ENCODE data around the gene AOPEP.

The AOPEP gene

DNA sequence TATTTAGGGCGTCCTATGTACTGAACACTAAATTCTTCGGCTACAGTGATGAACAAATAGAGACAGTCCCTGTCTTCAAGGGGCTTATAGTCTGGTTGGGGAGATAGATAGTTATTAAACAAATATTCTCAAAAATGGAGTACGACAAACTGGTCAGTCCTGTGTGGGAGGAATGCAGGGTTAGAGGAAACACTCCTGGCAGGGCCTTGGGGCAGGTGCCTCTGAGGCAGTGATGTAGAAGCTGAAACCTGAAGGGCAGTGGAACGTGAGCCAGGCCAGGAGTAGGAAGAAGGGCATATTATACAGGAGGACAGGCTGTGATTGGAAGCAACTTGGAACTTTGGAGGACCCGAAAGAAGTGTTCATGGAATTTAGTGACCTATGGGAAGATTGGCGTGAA lies 133.4 kb downstream of the AOPEP start:
- TF ChIP-seq CTCF (IDR thresholded peaks at IDR 0.05; ENCODE audit: borderline replicate concordance, insufficient read depth, low read depth, low read length): no peak

GRCh38 chr9:94860678-94861588 lies 134.4 kb downstream of the AOPEP start:
- TF ChIP-seq CTCF (IDR thresholded peaks at IDR 0.05; ENCODE audit: borderline replicate concordance, insufficient read depth, low read depth, low read length): no peak
- no peak overlapping the region for H3K4me3 ChIP-seq (ENCODE audit: low read depth, low read length)

More for the DNA sequence above, 133.4 kb downstream of the AOPEP start:
- no peak overlapping the region for H3K4me3 ChIP-seq (ENCODE audit: low read depth, low read length)

GRCh38 chr9:94861589-94862272 lies 135.2 kb downstream of the AOPEP start:
- H3K4me3 ChIP-seq (ENCODE audit: low read depth, low read length): no peak overlapping the region
- no peak for TF ChIP-seq CTCF (IDR thresholded peaks at IDR 0.05; ENCODE audit: borderline replicate concordance, insufficient read depth, low read depth, low read length)

GRCh38 chr9:94864196-94864595 lies 137.7 kb downstream of the AOPEP start:
- no peak for TF ChIP-seq CTCF (IDR thresholded peaks at IDR 0.05; ENCODE audit: borderline replicate concordance, insufficient read depth, low read depth, low read length)
- H3K4me3 ChIP-seq (ENCODE audit: low read depth, low read length): no peak overlapping the region

- no peak for TF ChIP-seq CTCF (IDR thresholded peaks at IDR 0.05; ENCODE audit: borderline replicate concordance, insufficient read depth, low read depth, low read length)
- no peak overlapping the region for H3K4me3 ChIP-seq (ENCODE audit: low read depth, low read length)
Observed at GRCh38 chr9:94864862-94865509, 138.5 kb downstream of the AOPEP start.

- no peak overlapping the region for H3K4me3 ChIP-seq (ENCODE audit: low read depth, low read length)
- TF ChIP-seq CTCF (IDR thresholded peaks at IDR 0.05; ENCODE audit: borderline replicate concordance, insufficient read depth, low read depth, low read length): no peak
Observed at GRCh38 chr9:94865582-94866452, 139.3 kb downstream of the AOPEP start.

Measured in GM12875 (cell line).